Activated effector memory CD4-positive, alpha-beta T cell treated with Interleukin-2 at 50 U/mL for 16 hours (primary cell): ENCODE data around the gene HECTD4.

Experiments used
- DNase-seq: peaks from one replicate; pipeline ENCODE4 v3.0.0-alpha.2; 2020

Gene HECTD4

GRCh38 chr12:112198120-112198733, 184.0 kb downstream of the HECTD4 start:
- peak; percentile 10 for DNase-seq

GRCh38 chr12:112196196-112196875, 185.9 kb downstream of the HECTD4 start:
- no peak for DNase-seq

- DNase-seq: no peak
These were observed 187.5 kb downstream of the HECTD4 start for GRCh38 chr12:112194601-112195247.

- DNase-seq: no peak
These were observed 189.8 kb downstream of the HECTD4 start for GRCh38 chr12:112192475-112192874.

- DNase-seq: no peak
These were observed 190.3 kb downstream of the HECTD4 start for GRCh38 chr12:112191840-112192321.

- no peak for DNase-seq
These were observed 191.0 kb downstream of the HECTD4 start for GRCh38 chr12:112191201-112191600.

- DNase-seq: no peak
These were observed 191.8 kb downstream of the HECTD4 start for GRCh38 chr12:112190231-112191025.

GRCh38 chr12:112188130-112188830, 194.0 kb downstream of the HECTD4 start:
- DNase-seq: no peak

GRCh38 chr12:112185093-112185923, 196.9 kb downstream of the HECTD4 start:
- no peak for DNase-seq

GRCh38 chr12:112184056-112184887, 198.0 kb downstream of the HECTD4 start:
- DNase-seq: no peak

- no peak for DNase-seq
These were observed 198.8 kb downstream of the HECTD4 start for GRCh38 chr12:112183141-112184021.

- no peak for DNase-seq
These were observed 199.7 kb downstream of the HECTD4 start for GRCh38 chr12:112182499-112182898.

- no peak for DNase-seq
These were observed 201.8 kb downstream of the HECTD4 start for GRCh38 chr12:112180422-112180821.

GRCh38 chr12:112179916-112180315, 202.3 kb downstream of the HECTD4 start:
- DNase-seq: no peak

GRCh38 chr12:112179341-112179740, 202.9 kb downstream of the HECTD4 start:
- DNase-seq: no peak

GRCh38 chr12:112178796-112179195, 203.4 kb downstream of the HECTD4 start:
- DNase-seq: no peak

- DNase-seq: no peak
These were observed 205.8 kb downstream of the HECTD4 start for GRCh38 chr12:112176321-112177010.

GRCh38 chr12:112175361-112176155, 206.7 kb downstream of the HECTD4 start:
- no peak for DNase-seq
